Skeletal muscle tissue (tissue), 4 donors: Measurements from ENCODE around the gene PDSS2. TPM values are rescaled to one million over a fixed set of nuclear protein-coding genes. Genes with fewer than 3 reads are reported as not detected.

Experiments
- H3K27ac ChIP-seq: one replicate; pipeline ENCODE4 v1.7.0; 2013; ENCODE audit warnings: mild to moderate bottlenecking, low read depth, low read length, inconsistent platforms
- H3K27me3 ChIP-seq, 3 donors: one replicate each; pipeline ENCODE4 v1.7.0; 2013; ENCODE audit warnings: low read length in 3 of 3; ENCODE audit not compliant: control insufficient read depth in 3 of 3, insufficient read depth in 3 of 3
- H3K36me3 ChIP-seq, 3 donors: one replicate each; pipeline ENCODE4 v1.7.0; 2013; ENCODE audit warnings: low read length in 3 of 3; ENCODE audit not compliant: control insufficient read depth in 3 of 3, insufficient read depth in 3 of 3
- H3K4me1 ChIP-seq, 3 donors: one replicate each; pipeline ENCODE4 v1.7.0; 2013; ENCODE audit warnings: low read length in 3 of 3, mild to moderate bottlenecking in 3 of 3; ENCODE audit not compliant: control insufficient read depth in 3 of 3, insufficient read depth in 3 of 3
- H3K4me3 ChIP-seq, 3 donors: one replicate each; pipeline ENCODE4 v1.7.0; 2013; ENCODE audit warnings: low read length in 3 of 3
- H3K9ac ChIP-seq, 3 donors: one replicate each; pipeline ENCODE4 v1.7.0; 2013; ENCODE audit warnings: low read length in 3 of 3, mild to moderate bottlenecking in 3 of 3, moderate library complexity in 2 of 3, low read depth in 1 of 3
- H3K9me3 ChIP-seq, 3 donors: one replicate each; pipeline ENCODE4 v1.7.0; 2013; ENCODE audit warnings: low read length in 3 of 3; ENCODE audit not compliant: control insufficient read depth in 3 of 3
- total RNA-seq: library from RNA; depleted of rRNA; stranded (reverse); fragments of >200 nt; gene quantifications from one replicate; pipeline ENCODE4 v1.2.3, GENCODE V29; 2014
- donor health status: Osteomylitis.

PDSS2 gene
- total RNA-seq, 1 donor from 2014 or later, result 6.8 TPM

DNA sequence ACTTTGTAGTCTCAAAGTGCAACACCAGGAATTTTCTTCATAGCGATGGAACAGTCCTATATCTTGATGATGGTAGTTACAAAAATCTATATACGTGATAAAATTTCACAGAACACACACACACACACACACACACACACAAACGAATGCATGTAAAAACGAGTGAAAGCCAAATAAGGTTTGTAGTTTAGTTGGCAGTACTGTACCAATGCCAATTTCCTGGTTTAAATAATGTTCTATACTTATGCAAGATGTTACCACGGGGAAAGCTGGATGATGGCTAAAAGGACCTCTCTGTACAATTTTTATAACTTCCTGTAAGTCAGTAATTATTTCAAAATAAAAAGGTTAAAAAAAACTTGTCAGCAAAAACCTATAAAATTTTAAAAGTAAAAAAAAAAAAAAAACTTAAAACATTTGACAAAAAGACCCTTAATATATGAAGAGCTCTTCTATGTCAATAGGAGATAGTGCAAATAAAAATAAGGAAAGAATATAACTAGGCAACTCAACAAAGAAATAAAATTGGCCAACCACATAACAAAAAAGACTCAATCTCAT lies 37.6 kb downstream of the PDSS2 start:
- H3K9me3 ChIP-seq, result no peaks in the 10 kb centered on the region
- no peaks in the 10 kb centered on the region for H3K27me3 ChIP-seq
- no peaks in the 10 kb centered on the region for H3K4me1 ChIP-seq
- H3K27ac ChIP-seq, result no peak overlapping the region
- no peak overlapping the region for H3K9ac ChIP-seq
- H3K4me3 ChIP-seq, result no peak overlapping the region
- no peaks in the 10 kb centered on the region for H3K36me3 ChIP-seq

- H3K27me3 ChIP-seq, result no peaks in the 10 kb centered on the region
- no peaks in the 10 kb centered on the region for H3K36me3 ChIP-seq
- no peak overlapping the region for H3K4me3 ChIP-seq
- no peak overlapping the region for H3K27ac ChIP-seq
- H3K9ac ChIP-seq, result no peak overlapping the region
- H3K4me1 ChIP-seq, result peaks cover 0 to under 1% (median 0%) of the 10 kb centered on the region in 3 donors
- no peaks in the 10 kb centered on the region for H3K9me3 ChIP-seq
These were observed 39.6 kb downstream of the PDSS2 start for GRCh38 chr6:107419733-107420132.

GRCh38 chr6:107418118-107418517 lies 41.2 kb downstream of the PDSS2 start:
- H3K4me1 ChIP-seq, result peaks cover 5 to 14% (median 6%) of the 10 kb centered on the region in 3 donors
- H3K4me3 ChIP-seq, result no peak overlapping the region
- H3K9me3 ChIP-seq, result no peaks in the 10 kb centered on the region
- H3K9ac ChIP-seq, result no peak overlapping the region
- no peak overlapping the region for H3K27ac ChIP-seq
- no peaks in the 10 kb centered on the region for H3K27me3 ChIP-seq
- no peaks in the 10 kb centered on the region for H3K36me3 ChIP-seq

- Histone ChIP-seq H3K4me3 (no peak overlapping the region), H3K36me3 (no peaks in the 10 kb centered on the region), H3K27ac (no peak overlapping the region), H3K27me3 (no peaks in the 10 kb centered on the region), H3K9ac (no peak overlapping the region), H3K4me1 (peaks cover 5 to 14% (median 6%) of the 10 kb centered on the region in 3 donors), H3K9me3 (no peaks in the 10 kb centered on the region)
These were observed 43.2 kb downstream of the PDSS2 start for GRCh38 chr6:107416145-107416544.

GRCh38 chr6:107413966-107414645 lies 45.3 kb downstream of the PDSS2 start:
- no peak overlapping the region for H3K9ac ChIP-seq

DNA sequence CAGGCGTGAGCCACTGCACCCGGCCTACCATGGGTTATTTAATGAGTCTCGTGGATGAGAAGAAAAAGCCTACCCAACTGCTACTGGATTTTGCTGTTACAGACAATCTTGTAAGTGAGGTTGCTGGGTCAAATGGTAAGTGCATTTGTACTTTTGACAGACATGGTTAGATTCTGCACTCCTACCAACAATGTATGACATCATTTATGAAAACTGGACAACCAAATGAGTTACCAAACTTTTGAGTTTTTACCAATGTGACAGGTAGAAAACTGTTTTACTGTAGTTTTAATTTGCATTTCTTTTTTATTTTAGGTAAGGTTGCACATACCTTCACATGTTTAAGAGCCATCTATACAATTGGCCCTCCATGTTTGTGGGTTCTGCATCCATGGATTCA lies 48.2 kb downstream of the PDSS2 start:
- H3K4me3 ChIP-seq, result no peak overlapping the region
- H3K4me1 ChIP-seq, result peaks cover 5 to 14% (median 6%) of the 10 kb centered on the region in 3 donors
- no peaks in the 10 kb centered on the region for H3K36me3 ChIP-seq
- no peak overlapping the region for H3K27ac ChIP-seq
- no peak overlapping the region for H3K9ac ChIP-seq
- H3K27me3 ChIP-seq, result no peaks in the 10 kb centered on the region
- H3K9me3 ChIP-seq, result no peaks in the 10 kb centered on the region

More at GRCh38 chr6:107413966-107414645, 45.3 kb downstream of the PDSS2 start:
- Histone ChIP-seq H3K9me3 (no peaks in the 10 kb centered on the region), H3K36me3 (no peaks in the 10 kb centered on the region), H3K4me3 (no peak overlapping the region), H3K27ac (no peak overlapping the region), H3K27me3 (no peaks in the 10 kb centered on the region), H3K4me1 (peaks cover 5 to 14% (median 6%) of the 10 kb centered on the region in 3 donors)

GRCh38 chr6:107409942-107410341 lies 49.4 kb downstream of the PDSS2 start:
- Histone ChIP-seq H3K27ac (no peak overlapping the region), H3K9ac (no peak overlapping the region), H3K9me3 (no peaks in the 10 kb centered on the region), H3K4me3 (no peak overlapping the region), H3K36me3 (no peaks in the 10 kb centered on the region), H3K4me1 (peaks cover 5 to 14% (median 6%) of the 10 kb centered on the region in 3 donors), H3K27me3 (no peaks in the 10 kb centered on the region)

GRCh38 chr6:107408714-107409113 lies 50.6 kb downstream of the PDSS2 start:
- no peaks in the 10 kb centered on the region for H3K9me3 ChIP-seq
- H3K36me3 ChIP-seq, result no peaks in the 10 kb centered on the region
- H3K4me3 ChIP-seq, result no peak overlapping the region
- no peak overlapping the region for H3K27ac ChIP-seq
- H3K27me3 ChIP-seq, result no peaks in the 10 kb centered on the region
- H3K4me1 ChIP-seq, result peaks cover 1 to 4% (median 2%) of the 10 kb centered on the region in 3 donors
- H3K9ac ChIP-seq, result no peak overlapping the region

DNA sequence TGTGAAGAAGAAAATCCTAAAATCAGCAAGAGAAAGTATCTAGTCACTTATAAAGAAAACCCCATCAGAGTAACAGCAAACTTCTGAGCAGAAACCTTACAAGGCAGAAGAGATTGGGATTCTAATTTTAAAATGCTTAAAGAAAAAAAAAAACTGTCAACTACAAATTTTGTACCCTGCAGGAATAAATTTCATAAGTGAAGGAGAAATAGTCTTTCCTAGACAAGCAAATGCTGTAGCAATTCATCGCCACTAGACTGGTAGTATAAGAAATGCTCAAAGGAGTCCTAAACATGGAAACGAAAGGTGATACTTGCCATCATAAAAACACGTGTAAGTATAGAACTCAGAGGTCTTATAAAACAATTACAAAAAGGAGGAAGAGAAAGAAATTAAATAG lies 54.4 kb downstream of the PDSS2 start:
- Histone ChIP-seq H3K27me3 (no peaks in the 10 kb centered on the region), H3K36me3 (peaks cover 0 to 3% (median 0%) of the 10 kb centered on the region in 3 donors), H3K4me1 (no peaks in the 10 kb centered on the region), H3K9ac (no peak overlapping the region), H3K27ac (no peak overlapping the region), H3K4me3 (no peak overlapping the region), H3K9me3 (no peaks in the 10 kb centered on the region)

DNA sequence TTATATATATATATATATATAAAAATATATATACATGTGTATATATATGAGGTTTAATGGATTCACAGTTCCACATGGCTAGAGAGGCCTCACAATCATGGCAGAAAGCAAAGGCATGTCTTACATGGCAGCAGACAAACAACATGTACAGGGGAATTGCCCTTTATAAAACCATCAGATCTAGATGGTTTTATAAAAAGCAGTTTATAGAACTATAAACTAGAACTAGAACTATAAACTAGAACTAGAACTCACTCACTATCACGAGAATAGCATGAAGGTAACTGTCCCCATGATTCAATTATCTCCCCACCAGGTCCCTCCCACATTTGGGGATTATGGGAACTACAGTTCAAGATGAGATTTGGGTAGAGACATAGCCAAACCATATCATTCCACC lies 56.8 kb downstream of the PDSS2 start:
- peaks cover 0 to 3% (median 0%) of the 10 kb centered on the region in 3 donors for H3K36me3 ChIP-seq
- H3K9me3 ChIP-seq, result no peaks in the 10 kb centered on the region
- no peak overlapping the region for H3K4me3 ChIP-seq
- H3K27ac ChIP-seq, result no peak overlapping the region
- no peak overlapping the region for H3K9ac ChIP-seq
- no peaks in the 10 kb centered on the region for H3K27me3 ChIP-seq
- H3K4me1 ChIP-seq, result no peaks in the 10 kb centered on the region
